NCI-H446 treated with DMSO at 0.1 percent for 48 hours (cell line): ENCODE measurements around the gene TMEM143.
A peak's percentile ranks its signal among the peaks of the same experiment; 100 is the strongest.
"Not testable (repeated sequence)": the region's sequence is repeated elsewhere in the genome, so short reads cannot be mapped to it uniquely, and the experiment has no call there.

ENCODE experiments used
- DNase-seq: peaks from one replicate; lab custom pipeline; 2025; lab: John Stamatoyannopoulos, UW

The TMEM143 gene

DNA sequence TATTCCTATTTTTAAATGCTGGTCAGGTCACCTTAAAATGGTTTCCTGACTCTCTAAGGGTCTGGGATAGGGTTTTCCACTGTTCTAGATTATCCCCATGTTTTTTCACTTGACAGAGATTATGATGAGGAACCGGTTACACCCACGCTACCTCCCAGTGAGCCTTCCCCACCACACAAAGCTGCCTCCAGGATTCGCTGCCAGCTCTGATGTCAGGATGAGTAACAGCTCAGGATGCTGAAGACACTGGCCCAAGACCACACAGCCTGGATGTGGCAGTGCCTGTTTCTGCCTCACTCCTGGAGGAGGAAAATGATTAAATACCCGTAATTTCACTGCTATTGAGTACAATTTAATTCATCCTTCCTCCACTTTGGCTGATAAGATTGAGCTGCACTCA is 70.9 kb downstream of the TMEM143 start:
- no peak for DNase-seq

DNA sequence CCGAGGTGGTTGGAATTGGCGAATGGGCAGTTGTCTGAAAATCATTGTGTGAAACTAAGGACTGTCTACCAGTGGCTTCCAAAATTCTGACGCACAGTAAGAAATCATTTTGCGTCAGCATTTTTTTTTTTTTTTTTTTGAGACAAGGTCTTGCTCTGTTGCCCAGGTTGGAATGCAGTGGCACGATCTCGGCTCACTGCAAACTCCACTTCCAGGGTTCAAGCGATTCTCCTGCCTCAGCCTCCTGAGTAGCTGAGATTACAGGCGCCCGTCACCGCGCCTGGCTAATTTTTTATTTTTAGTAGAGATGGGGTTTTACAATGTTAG is 72.3 kb downstream of the TMEM143 start:
- DNase-seq, result not testable (repeated sequence)

DNA sequence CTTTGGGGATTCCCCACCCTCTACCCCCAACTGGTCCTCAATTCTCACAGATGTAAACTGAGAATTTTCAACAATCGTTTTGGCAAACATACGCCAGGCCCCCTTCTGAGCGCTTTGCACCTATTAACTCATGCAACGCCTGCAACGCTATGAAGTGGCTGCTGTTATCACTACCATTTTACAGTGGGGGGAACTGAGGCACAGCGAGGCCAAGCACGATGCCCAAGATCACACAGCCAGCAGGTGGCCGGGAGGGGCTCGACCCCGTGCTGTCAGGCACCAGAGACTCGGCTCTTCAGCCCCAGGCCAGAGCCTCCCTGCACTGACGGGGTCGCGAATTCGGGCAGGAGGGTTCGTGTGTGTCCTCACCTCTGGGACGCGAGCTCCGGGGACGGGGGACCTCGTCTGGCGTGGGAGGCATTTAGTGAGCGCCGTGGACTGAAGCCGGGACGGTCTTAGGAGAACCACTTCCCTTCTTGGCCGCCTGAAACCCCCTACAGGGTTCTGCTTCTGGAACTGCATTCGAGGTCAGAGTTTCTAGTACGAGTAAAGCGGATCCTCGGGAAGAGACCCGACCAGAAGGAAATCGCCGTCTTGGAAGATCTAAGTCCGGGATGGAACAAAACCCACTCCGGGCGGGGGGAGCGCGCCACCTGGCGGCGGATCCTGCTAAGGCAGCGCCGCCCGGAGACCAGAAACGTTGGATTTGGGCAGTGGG is 72.8 kb downstream of the TMEM143 start:
- peak; percentile 51 for DNase-seq

DNA sequence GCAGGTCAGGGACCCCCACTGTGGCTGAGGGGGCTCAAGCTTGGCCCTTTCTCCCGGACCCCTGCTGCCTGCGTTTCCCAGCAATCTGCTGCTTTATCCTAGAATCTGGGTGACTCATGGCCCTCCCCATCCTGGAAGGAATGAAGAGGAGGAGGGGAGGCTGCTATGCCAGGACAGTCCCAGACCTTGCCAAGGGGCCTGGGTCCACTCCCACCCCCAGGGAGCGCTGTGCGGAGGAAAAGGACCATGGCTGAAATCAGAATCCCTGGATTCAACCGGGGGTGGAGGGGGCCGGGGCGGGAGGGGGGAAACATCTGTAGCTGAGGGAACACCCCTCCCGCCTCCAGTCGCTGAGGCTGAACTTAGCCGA is 73.4 kb downstream of the TMEM143 start:
- DNase-seq, result no peak

DNA sequence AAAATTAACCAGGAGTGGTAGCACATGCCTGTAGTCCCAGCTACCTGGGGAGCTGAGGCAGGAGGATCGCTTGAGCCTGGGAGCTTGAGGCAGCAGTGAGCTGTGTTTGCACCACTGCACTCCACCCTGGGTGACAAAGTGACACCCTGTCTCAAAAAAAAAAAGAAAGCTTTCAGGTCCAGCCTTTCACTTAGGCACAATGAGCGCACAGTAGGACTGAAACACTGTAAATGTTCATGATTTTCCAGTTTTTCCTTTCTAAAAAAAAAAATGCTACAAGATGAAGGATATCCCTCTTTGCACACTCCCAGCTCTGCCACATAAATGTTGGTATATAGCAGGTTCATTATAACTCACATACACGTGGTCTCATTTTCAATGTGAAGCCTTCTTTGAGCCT is 76.0 kb downstream of the TMEM143 start:
- no peak for DNase-seq

DNA sequence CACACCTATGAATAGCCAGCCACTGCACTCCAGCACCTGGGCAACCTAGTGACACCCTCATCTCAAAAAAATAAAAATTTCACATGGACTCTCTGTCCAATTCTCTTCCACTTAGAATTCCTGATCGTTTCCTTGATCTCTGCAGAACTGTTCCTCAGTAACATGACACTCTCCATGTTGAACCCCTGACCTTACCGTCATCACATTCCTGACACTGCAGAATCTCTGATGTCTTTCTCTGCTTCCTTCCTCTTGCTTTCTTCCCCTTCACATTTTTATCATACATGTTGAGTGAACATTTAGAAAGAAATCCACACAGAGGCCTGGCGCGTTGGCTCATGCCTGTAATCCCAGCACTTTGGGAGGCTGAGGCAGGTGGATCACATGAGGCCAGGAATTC is 78.8 kb downstream of the TMEM143 start:
- no peak for DNase-seq

DNA sequence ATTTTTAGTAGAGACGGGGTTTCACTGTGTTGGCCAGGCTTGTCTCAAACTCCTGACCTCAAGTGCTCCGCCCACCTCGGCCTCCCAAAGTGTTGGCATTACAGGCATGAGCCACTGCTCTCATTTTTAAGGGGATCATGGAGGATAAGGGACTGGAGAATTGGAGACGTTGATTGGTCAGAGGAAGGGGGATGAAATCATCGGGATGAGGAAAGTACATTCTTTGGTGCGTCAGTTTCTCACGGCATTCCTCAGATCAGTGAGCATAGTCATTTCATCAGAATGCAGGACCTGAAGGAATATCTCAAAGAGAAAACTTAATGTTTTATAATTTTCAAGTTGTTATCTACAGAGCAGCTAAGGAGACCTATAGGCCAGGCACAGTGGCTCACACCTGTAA is 79.8 kb downstream of the TMEM143 start:
- DNase-seq, result no peak
